ENCODE results near the gene DNM1. TPM values are rescaled to one million over a fixed set of nuclear protein-coding genes. Genes with fewer than 3 reads are reported as not detected.

The DNM1 gene
- total RNA-seq, 2 donors from 2014 or later, result 1.3 to 2.2 TPM

GRCh38 chr9:128203707-128204551, 750 bp downstream of the DNM1 start:
- Mint-ChIP-seq H3K27me3 (peaks cover 24% of the 10 kb centered on the region), H3K27ac (no peak overlapping the region), H3K4me1 (peaks cover 15% of the 10 kb centered on the region), H3K4me3 (peak overlapping the region; percentile 81), H3K36me3 (ENCODE audit: low read depth) (no peaks in the 10 kb centered on the region)
- DNase-seq (no peak), ATAC-seq (no peak)
- no peaks in the 10 kb centered on the region for H3K9me3 ChIP-seq (ENCODE audit: control insufficient read depth, low read length, poor library complexity, severe bottlenecking)

GRCh38 chr9:128204858-128205257, 1.7 kb downstream of the DNM1 start:
- no peak for ATAC-seq
- Mint-ChIP-seq H3K27ac (no peak overlapping the region), H3K27me3 (peaks cover 24% of the 10 kb centered on the region), H3K4me1 (peaks cover 15% of the 10 kb centered on the region), H3K36me3 (ENCODE audit: low read depth) (no peaks in the 10 kb centered on the region), H3K4me3 (no peak overlapping the region)
- no peaks in the 10 kb centered on the region for H3K9me3 ChIP-seq (ENCODE audit: control insufficient read depth, low read length, poor library complexity, severe bottlenecking)
- DNase-seq, result no peak

- DNase-seq, result no peak
- no peak overlapping the region for H3K27ac Mint-ChIP-seq
These were observed 2.2 kb downstream of the DNM1 start for GRCh38 chr9:128205296-128205944.

GRCh38 chr9:128206484-128206883, 3.3 kb downstream of the DNM1 start:
- H3K27ac Mint-ChIP-seq, result no peak overlapping the region
- H3K27me3 Mint-ChIP-seq, result peaks cover 26% of the 10 kb centered on the region
- DNase-seq, result no peak
- ATAC-seq, result no peak
- no peak overlapping the region for H3K4me3 Mint-ChIP-seq
- no peaks in the 10 kb centered on the region for H3K9me3 ChIP-seq (ENCODE audit: control insufficient read depth, low read length, poor library complexity, severe bottlenecking)
- H3K4me1 Mint-ChIP-seq, result peaks cover 18% of the 10 kb centered on the region
- H3K36me3 Mint-ChIP-seq (ENCODE audit: low read depth), result no peaks in the 10 kb centered on the region

More at GRCh38 chr9:128205296-128205944, 2.2 kb downstream of the DNM1 start:
- H3K9me3 ChIP-seq (ENCODE audit: control insufficient read depth, low read length, poor library complexity, severe bottlenecking), result no peaks in the 10 kb centered on the region
- H3K4me3 Mint-ChIP-seq, result no peak overlapping the region
- no peaks in the 10 kb centered on the region for H3K36me3 Mint-ChIP-seq (ENCODE audit: low read depth)
- peaks cover 15% of the 10 kb centered on the region for H3K4me1 Mint-ChIP-seq
- H3K27me3 Mint-ChIP-seq, result peaks cover 24% of the 10 kb centered on the region
- ATAC-seq, result no peak

GRCh38 chr9:128206916-128207910, 4.0 kb downstream of the DNM1 start:
- peaks cover 33% of the 10 kb centered on the region for H3K27me3 Mint-ChIP-seq
- H3K4me3 Mint-ChIP-seq, result no peak overlapping the region
- DNase-seq, result no peak
- no peak overlapping the region for H3K27ac Mint-ChIP-seq
- peaks cover under 1% of the 10 kb centered on the region for H3K36me3 Mint-ChIP-seq (ENCODE audit: low read depth)
- no peak for ATAC-seq
- H3K9me3 ChIP-seq (ENCODE audit: control insufficient read depth, low read length, poor library complexity, severe bottlenecking), result no peaks in the 10 kb centered on the region
- H3K4me1 Mint-ChIP-seq, result peaks cover 18% of the 10 kb centered on the region

- no peaks in the 10 kb centered on the region for H3K9me3 ChIP-seq (ENCODE audit: control insufficient read depth, low read length, poor library complexity, severe bottlenecking)
- H3K4me3 Mint-ChIP-seq, result no peak overlapping the region
- peaks cover 2% of the 10 kb centered on the region for H3K36me3 Mint-ChIP-seq (ENCODE audit: low read depth)
- H3K27me3 Mint-ChIP-seq, result peaks cover 34% of the 10 kb centered on the region
- H3K4me1 Mint-ChIP-seq, result peaks cover 14% of the 10 kb centered on the region
- ATAC-seq, result no peak
- H3K27ac Mint-ChIP-seq, result no peak overlapping the region
- no peak for DNase-seq
These were observed 5.2 kb downstream of the DNM1 start for GRCh38 chr9:128208386-128208785.

- ATAC-seq (no peak), DNase-seq (no peak)
- Mint-ChIP-seq H3K4me3 (no peak overlapping the region), H3K27ac (no peak overlapping the region), H3K27me3 (peaks cover 33% of the 10 kb centered on the region), H3K36me3 (ENCODE audit: low read depth) (peaks cover 2% of the 10 kb centered on the region), H3K4me1 (peaks cover 13% of the 10 kb centered on the region)
- H3K9me3 ChIP-seq (ENCODE audit: control insufficient read depth, low read length, poor library complexity, severe bottlenecking), result no peaks in the 10 kb centered on the region
These were observed 5.9 kb downstream of the DNM1 start for GRCh38 chr9:128208946-128209669.

- ATAC-seq, result no peak
- H3K4me1 Mint-ChIP-seq, result peaks cover 11% of the 10 kb centered on the region
- H3K27me3 Mint-ChIP-seq, result peaks cover 22% of the 10 kb centered on the region
- H3K27ac Mint-ChIP-seq, result no peak overlapping the region
- no peaks in the 10 kb centered on the region for H3K9me3 ChIP-seq (ENCODE audit: control insufficient read depth, low read length, poor library complexity, severe bottlenecking)
- no peak overlapping the region for H3K4me3 Mint-ChIP-seq
- DNase-seq, result no peak
- peaks cover 2% of the 10 kb centered on the region for H3K36me3 Mint-ChIP-seq (ENCODE audit: low read depth)
These were observed 8.2 kb downstream of the DNM1 start for GRCh38 chr9:128211186-128211980.

- no peaks in the 10 kb centered on the region for H3K9me3 ChIP-seq (ENCODE audit: control insufficient read depth, low read length, poor library complexity, severe bottlenecking)
- H3K36me3 Mint-ChIP-seq (ENCODE audit: low read depth), result peaks cover 2% of the 10 kb centered on the region
- H3K27ac Mint-ChIP-seq, result no peak overlapping the region
- peaks cover 18% of the 10 kb centered on the region for H3K27me3 Mint-ChIP-seq
- ATAC-seq, result no peak
- no peak for DNase-seq
- no peak overlapping the region for H3K4me3 Mint-ChIP-seq
- H3K4me1 Mint-ChIP-seq, result peaks cover 7% of the 10 kb centered on the region
These were observed 8.8 kb downstream of the DNM1 start for GRCh38 chr9:128211981-128212281.

- Mint-ChIP-seq H3K4me3 (no peak overlapping the region), H3K4me1 (peaks cover 11% of the 10 kb centered on the region), H3K27me3 (peaks cover 10% of the 10 kb centered on the region), H3K36me3 (ENCODE audit: low read depth) (peaks cover 2% of the 10 kb centered on the region), H3K27ac (no peak overlapping the region)
- ATAC-seq, result no peak
- no peak for DNase-seq
- no peaks in the 10 kb centered on the region for H3K9me3 ChIP-seq (ENCODE audit: control insufficient read depth, low read length, poor library complexity, severe bottlenecking)
These were observed 10.7 kb downstream of the DNM1 start for GRCh38 chr9:128213746-128214497.

- no peak overlapping the region for H3K27ac Mint-ChIP-seq
- H3K27me3 Mint-ChIP-seq, result peaks cover 10% of the 10 kb centered on the region
- no peak for DNase-seq
- peaks cover 2% of the 10 kb centered on the region for H3K36me3 Mint-ChIP-seq (ENCODE audit: low read depth)
- no peak for ATAC-seq
- H3K4me1 Mint-ChIP-seq, result peaks cover 11% of the 10 kb centered on the region
- no peaks in the 10 kb centered on the region for H3K9me3 ChIP-seq (ENCODE audit: control insufficient read depth, low read length, poor library complexity, severe bottlenecking)
- no peak overlapping the region for H3K4me3 Mint-ChIP-seq
These were observed 11.7 kb downstream of the DNM1 start for GRCh38 chr9:128214571-128215490.

All from T-helper 17 cell (primary cell).